ENCODE results near the gene KCND2.

Gene KCND2

DNA sequence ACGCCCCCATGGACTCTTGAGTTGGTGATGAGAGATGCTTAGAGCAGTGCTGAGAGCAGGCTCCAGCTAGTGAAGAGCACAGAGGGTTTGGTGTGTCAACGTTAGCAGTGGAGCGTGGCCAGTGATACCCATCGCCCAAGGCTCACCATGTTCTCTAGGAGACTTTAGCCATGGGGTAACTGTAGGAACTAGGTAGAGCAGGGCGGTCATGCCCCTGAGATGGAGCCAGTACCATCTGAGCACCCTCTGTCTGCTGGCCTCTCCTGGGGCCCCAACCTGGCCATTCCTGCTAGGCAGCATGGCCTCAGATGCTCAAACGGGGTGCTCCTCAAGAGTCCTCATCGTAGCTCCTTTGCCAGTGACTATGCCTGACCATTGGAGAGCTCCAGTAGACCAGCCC, 179.7 kb downstream of the KCND2 start:
- H3K79me2 ChIP-seq (ENCODE audit: insufficient read depth, low read length): no peaks in the 10 kb centered on the region
- no peak overlapping the region for H3K27ac ChIP-seq (ENCODE audit: low read length)
- H2AFZ ChIP-seq (ENCODE audit: low read depth, low read length): no peak overlapping the region
- no peak overlapping the region for H3K4me2 ChIP-seq (ENCODE audit: insufficient read depth, low read length)
- H3K27me3 ChIP-seq (ENCODE audit: insufficient read depth, low read length, poor library complexity): no peaks in the 10 kb centered on the region
- DNase-seq (no peak), ATAC-seq (ENCODE audit: insufficient read depth, low read depth) (no peak)
- no peaks in the 10 kb centered on the region for H3K36me3 ChIP-seq (ENCODE audit: insufficient read depth, low read length)
- H3K9ac ChIP-seq (ENCODE audit: low read depth, low read length): no peak overlapping the region
- TF ChIP-seq CTCF (IDR thresholded peaks at IDR 0.05; ENCODE audit: borderline replicate concordance, extremely low read depth, low read length, poor library complexity, severe bottlenecking) (no peak), EZH2 (IDR thresholded peaks at IDR 0.05; ENCODE audit: borderline replicate concordance, low read depth, low read length, severe bottlenecking) (no peak)
- H4K20me1 ChIP-seq (ENCODE audit: insufficient read depth, low read length): no peaks in the 10 kb centered on the region
- peaks cover 19% of the 10 kb centered on the region for H3K9me3 ChIP-seq (ENCODE audit: insufficient read depth, low read length, severe bottlenecking)
- H3K4me3 ChIP-seq (ENCODE audit: low read depth in 1 of 2, low read length in 2 of 2): no peak overlapping the region
- no peaks in the 10 kb centered on the region for H3K4me1 ChIP-seq (ENCODE audit: insufficient read depth, low read length)

DNA sequence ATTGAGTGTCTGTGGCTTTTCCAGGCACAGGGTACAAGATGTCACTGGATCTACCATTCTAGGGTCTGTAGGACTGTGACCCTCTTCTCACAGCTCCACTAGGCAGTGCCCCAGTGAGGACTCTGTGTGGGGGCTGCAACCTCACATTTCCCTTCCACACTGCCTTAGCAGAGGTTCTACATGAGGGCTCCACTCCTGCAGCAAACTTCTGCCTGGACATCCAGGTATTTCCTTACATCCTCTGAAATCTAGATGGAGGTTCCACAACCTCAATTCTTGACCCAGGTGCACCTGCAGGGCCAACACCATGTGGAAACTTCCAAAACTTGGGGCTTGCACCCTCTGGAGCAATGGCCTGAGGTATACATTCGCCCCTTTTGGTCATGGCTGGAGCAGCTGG, 183.7 kb downstream of the KCND2 start:
- no peak for TF ChIP-seq CTCF (IDR thresholded peaks at IDR 0.05; ENCODE audit: borderline replicate concordance, extremely low read depth, low read length, poor library complexity, severe bottlenecking)
- no peak for TF ChIP-seq EZH2 (IDR thresholded peaks at IDR 0.05; ENCODE audit: borderline replicate concordance, low read depth, low read length, severe bottlenecking)
- Histone ChIP-seq H3K4me2 (ENCODE audit: insufficient read depth, low read length) (no peak overlapping the region), H3K27ac (ENCODE audit: low read length) (no peak overlapping the region), H3K9ac (ENCODE audit: low read depth, low read length) (no peak overlapping the region), H2AFZ (ENCODE audit: low read depth, low read length) (no peak overlapping the region), H3K4me1 (ENCODE audit: insufficient read depth, low read length) (no peaks in the 10 kb centered on the region), H4K20me1 (ENCODE audit: insufficient read depth, low read length) (no peaks in the 10 kb centered on the region), H3K9me3 (ENCODE audit: insufficient read depth, low read length, severe bottlenecking) (peaks cover 19% of the 10 kb centered on the region), H3K4me3 (ENCODE audit: low read depth in 1 of 2, low read length in 2 of 2) (no peak overlapping the region), H3K27me3 (ENCODE audit: insufficient read depth, low read length, poor library complexity) (no peaks in the 10 kb centered on the region), H3K36me3 (ENCODE audit: insufficient read depth, low read length) (no peaks in the 10 kb centered on the region), H3K79me2 (ENCODE audit: insufficient read depth, low read length) (no peaks in the 10 kb centered on the region)
- ATAC-seq (ENCODE audit: insufficient read depth, low read depth) (no peak), DNase-seq (no peak)

- Histone ChIP-seq H2AFZ (ENCODE audit: low read depth, low read length) (no peak overlapping the region), H3K79me2 (ENCODE audit: insufficient read depth, low read length) (no peaks in the 10 kb centered on the region), H3K27me3 (ENCODE audit: insufficient read depth, low read length, poor library complexity) (no peaks in the 10 kb centered on the region), H3K4me2 (ENCODE audit: insufficient read depth, low read length) (no peak overlapping the region), H3K36me3 (ENCODE audit: insufficient read depth, low read length) (no peaks in the 10 kb centered on the region), H3K4me1 (ENCODE audit: insufficient read depth, low read length) (no peaks in the 10 kb centered on the region), H4K20me1 (ENCODE audit: insufficient read depth, low read length) (no peaks in the 10 kb centered on the region), H3K27ac (ENCODE audit: low read length) (no peak overlapping the region), H3K4me3 (ENCODE audit: low read depth in 1 of 2, low read length in 2 of 2) (no peak overlapping the region), H3K9me3 (ENCODE audit: insufficient read depth, low read length, severe bottlenecking) (peaks cover 9% of the 10 kb centered on the region), H3K9ac (ENCODE audit: low read depth, low read length) (no peak overlapping the region)
- TF ChIP-seq EZH2 (IDR thresholded peaks at IDR 0.05; ENCODE audit: borderline replicate concordance, low read depth, low read length, severe bottlenecking): no peak
- no peak for DNase-seq
- ATAC-seq (ENCODE audit: insufficient read depth, low read depth): no peak
Measured at GRCh38 chr7:120460949-120461348, 188.0 kb downstream of the KCND2 start.

- Histone ChIP-seq H3K4me1 (ENCODE audit: insufficient read depth, low read length) (no peaks in the 10 kb centered on the region), H3K9me3 (ENCODE audit: insufficient read depth, low read length, severe bottlenecking) (no peaks in the 10 kb centered on the region), H3K9ac (ENCODE audit: low read depth, low read length) (no peak overlapping the region), H3K4me2 (ENCODE audit: insufficient read depth, low read length) (no peak overlapping the region), H2AFZ (ENCODE audit: low read depth, low read length) (no peak overlapping the region), H3K79me2 (ENCODE audit: insufficient read depth, low read length) (no peaks in the 10 kb centered on the region), H3K27me3 (ENCODE audit: insufficient read depth, low read length, poor library complexity) (no peaks in the 10 kb centered on the region), H3K27ac (ENCODE audit: low read length) (no peak overlapping the region), H3K36me3 (ENCODE audit: insufficient read depth, low read length) (no peaks in the 10 kb centered on the region), H4K20me1 (ENCODE audit: insufficient read depth, low read length) (no peaks in the 10 kb centered on the region), H3K4me3 (ENCODE audit: low read depth in 1 of 2, low read length in 2 of 2) (no peak overlapping the region)
- ATAC-seq (ENCODE audit: insufficient read depth, low read depth): no peak
- DNase-seq: no peak
- no peak for TF ChIP-seq CTCF (IDR thresholded peaks at IDR 0.05; ENCODE audit: borderline replicate concordance, extremely low read depth, low read length, poor library complexity, severe bottlenecking)
- no peak for TF ChIP-seq EZH2 (IDR thresholded peaks at IDR 0.05; ENCODE audit: borderline replicate concordance, low read depth, low read length, severe bottlenecking)
Measured at GRCh38 chr7:120462991-120463390, 190.0 kb downstream of the KCND2 start.

Data from DND-41 (cell line).